GM18870 (cell line): ENCODE results near the gene IQCK.

Experiments used
- ATAC-seq: cut with Tn5 transposase; IDR thresholded peaks from one replicate; pipeline ENCODE4 v1.9.1; 2021; ENCODE audit warnings: moderate library complexity; ENCODE audit not compliant: unreplicated experiment

Gene IQCK

GRCh38 chr16:19901164-19901563 lies 183.1 kb downstream of the IQCK start:
- no peak for ATAC-seq

- ATAC-seq = no peak
These were observed 189.3 kb downstream of the IQCK start for GRCh38 chr16:19907161-19907992.
